Lung microvascular endothelial cell (primary cell): ENCODE results near the gene PRELID3B. TPM values are rescaled to one million over a fixed set of nuclear protein-coding genes. Genes with fewer than 3 reads are reported as not detected.
"Not testable (repeated sequence)": the region's sequence is repeated elsewhere in the genome, so short reads cannot be mapped to it uniquely, and the experiment has no call there.

ENCODE experiments used
- DNase-seq, 2 donors: peaks; one replicate each; pipeline versions ENCODE4 v3.0.0 to v3.0.0-alpha.2; 2010; ENCODE audit warnings: low read depth in 2 of 2
- total RNA-seq: library from RNA; depleted of rRNA; stranded (reverse); fragments of >200 nt; gene quantifications from 2 replicates; pipeline ENCODE4 v1.2.1, GENCODE V29; 2014

The PRELID3B gene
- total RNA-seq, 1 donor from 2014 or later: 86.5 TPM

DNA sequence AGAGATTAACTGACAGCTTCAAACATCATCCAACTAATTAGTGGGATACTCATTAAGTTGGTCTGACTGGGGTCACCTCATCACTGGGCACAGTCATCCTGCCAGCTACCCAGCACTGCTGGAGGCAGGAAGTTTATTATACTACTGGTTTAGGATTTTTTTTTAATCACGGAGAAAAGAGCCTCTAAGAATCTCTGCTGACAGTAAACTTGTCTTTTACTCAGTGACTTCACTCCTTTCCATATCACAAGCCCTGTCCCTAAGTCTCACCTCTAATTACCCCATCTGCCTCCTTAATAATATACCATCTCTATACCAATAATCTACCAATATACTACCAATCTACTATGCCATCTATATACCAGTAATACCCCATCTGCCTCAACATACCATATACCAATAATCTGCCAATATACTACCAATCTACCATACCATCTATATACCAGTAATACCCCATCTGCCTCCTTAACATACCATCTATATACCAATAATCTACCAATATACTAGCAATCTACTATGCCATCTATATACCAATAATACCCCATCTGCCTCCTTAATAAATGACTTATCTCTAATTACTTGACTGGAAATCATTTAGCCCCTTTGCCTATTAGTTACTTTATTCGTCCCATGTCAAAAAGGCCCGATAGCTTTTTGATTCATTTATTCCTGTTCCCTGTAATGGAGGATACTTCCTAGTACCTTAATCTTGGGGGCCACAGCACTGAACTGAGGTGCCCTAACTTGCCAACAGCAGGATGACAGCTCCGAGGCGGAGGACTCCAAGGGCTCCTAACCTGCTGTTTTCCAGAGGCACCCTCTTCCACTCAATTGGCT, 15.5 kb downstream of the PRELID3B start:
- DNase-seq: no peak

GRCh38 chr20:59025511-59025910, 17.1 kb downstream of the PRELID3B start:
- no peak for DNase-seq

DNA sequence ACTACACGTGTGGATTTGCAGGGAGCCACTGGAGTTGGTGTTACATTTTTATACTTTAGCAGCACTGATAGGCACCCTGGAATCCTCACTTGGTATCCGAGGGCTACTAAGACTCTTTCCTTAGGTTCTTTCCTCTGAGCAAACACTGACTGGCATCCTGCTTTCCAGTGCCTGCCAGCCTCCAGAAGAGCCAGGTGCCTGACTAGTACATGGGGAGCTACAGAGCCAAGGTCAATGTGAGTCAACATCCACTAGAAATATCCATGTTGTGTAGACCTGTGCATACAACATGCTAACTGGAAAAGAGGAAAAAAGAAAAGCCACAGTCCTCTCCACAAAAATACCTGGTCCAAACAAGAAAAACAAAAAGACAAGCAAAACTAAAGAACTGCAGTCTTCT, 17.5 kb downstream of the PRELID3B start:
- no peak for DNase-seq

- DNase-seq: no peak
Measured at GRCh38 chr20:59024111-59024530, 18.5 kb downstream of the PRELID3B start.

DNA sequence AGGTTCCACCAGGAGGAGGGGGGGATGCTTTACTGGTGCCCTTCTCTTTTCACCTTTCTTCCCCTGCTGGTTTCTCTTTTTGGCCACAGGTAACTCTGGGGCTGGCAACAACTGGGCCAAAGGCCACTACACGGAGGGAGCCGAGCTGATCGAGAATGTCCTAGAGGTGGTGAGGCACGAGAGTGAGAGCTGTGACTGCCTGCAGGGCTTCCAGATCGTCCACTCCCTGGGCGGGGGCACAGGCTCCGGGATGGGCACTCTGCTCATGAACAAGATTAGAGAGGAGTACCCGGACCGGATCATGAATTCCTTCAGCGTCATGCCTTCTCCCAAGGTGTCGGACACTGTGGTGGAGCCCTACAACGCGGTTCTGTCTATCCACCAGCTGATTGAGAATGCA, 19.0 kb downstream of the PRELID3B start:
- DNase-seq: no peak

- DNase-seq: no peak
Measured at GRCh38 chr20:59022754-59023153, 19.8 kb downstream of the PRELID3B start.

DNA sequence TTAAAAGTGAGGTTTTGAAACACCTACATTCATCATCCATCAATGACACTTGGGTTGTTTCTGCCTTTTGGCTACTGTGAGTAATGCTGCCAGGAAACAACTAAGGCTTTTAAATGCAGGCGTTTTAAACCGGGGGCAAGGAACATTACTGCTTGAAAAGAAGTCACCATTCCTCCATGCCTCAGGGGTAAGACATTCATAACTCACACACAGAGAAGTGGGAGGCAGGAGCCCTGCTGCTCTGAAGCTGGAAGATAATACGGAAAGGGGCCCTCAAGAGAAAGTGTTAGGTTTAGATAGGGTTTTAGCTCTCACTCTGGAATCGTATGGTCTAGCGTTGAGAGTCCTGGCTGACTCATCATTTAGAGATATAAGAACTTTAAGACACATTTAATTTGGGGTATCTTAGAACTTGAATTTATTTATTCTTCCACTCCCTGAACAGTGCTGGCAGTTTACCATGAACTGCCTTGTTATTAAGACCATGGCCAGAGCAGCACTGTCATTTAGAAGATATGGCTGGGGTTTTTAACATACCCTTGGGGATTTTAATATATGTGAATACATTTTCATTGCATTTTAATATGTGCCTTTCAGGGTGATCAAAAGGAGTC, 21.5 kb downstream of the PRELID3B start:
- peak in 1 of 2 donors; percentile 60 for DNase-seq

GRCh38 chr20:59019217-59019616, 23.4 kb downstream of the PRELID3B start, which contains the start of gene TUBB1:
TSS of gene TUBB1 (plus strand) at chr20:59019429. CDS start at chr20:59019523, 94 bp downstream.
- no peak for DNase-seq

DNA sequence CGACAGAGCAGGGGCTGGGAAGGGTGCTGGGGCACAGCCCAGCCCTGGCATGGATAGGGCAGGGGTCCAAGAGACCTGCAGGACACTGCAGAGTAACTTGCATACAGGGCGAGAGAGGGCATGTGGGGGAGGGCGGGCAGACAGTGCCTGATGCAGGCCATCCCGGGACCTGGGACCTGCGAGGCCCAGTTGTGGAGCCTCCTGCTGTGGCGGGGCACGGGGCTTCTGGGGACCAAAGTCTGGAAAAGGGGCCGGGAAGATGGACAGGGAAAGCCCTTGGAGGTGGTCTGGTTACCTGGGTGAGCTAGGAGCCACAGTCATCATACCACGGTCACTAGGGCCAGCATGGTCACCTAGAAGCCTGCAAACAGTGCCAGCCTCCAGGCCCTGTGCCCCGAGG, 23.8 kb downstream of the PRELID3B start:
- DNase-seq: no peak

DNA sequence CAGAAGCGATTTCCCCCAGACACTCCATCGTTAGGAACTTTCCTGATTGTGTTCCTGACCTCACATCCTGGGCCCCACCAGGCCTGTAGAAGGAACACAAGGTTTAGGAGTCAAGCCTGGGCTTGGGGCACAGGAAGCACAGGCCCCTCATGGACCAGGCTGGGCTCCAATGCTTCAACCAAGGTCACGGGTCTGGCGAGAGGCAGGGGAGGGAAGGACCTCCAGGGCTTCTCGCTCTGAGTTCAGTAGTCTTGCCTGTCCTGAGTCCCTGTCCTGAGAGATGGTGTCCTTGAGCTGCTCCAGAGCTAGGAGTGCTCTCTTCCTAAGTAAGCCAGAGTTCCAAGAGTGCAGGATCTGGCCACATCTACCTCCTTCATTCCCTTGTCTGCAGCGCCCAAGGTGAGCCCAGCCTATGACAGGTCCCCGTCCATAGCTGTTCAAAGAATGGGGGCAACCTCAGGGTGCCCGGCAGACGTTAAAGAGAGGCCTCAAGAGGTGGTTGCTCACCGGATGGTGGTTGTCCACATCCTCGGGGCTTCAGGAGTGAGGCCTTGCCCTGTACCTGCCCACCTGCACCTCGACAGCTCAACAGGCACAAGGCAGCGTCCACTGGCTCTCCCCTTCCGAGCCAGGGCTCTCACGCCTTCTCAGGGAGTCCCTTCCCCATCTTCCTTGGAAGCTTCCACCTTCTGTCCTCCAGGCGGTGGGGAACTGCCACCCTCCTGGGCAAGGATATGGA, 24.9 kb downstream of the PRELID3B start:
- no peak for DNase-seq

DNA sequence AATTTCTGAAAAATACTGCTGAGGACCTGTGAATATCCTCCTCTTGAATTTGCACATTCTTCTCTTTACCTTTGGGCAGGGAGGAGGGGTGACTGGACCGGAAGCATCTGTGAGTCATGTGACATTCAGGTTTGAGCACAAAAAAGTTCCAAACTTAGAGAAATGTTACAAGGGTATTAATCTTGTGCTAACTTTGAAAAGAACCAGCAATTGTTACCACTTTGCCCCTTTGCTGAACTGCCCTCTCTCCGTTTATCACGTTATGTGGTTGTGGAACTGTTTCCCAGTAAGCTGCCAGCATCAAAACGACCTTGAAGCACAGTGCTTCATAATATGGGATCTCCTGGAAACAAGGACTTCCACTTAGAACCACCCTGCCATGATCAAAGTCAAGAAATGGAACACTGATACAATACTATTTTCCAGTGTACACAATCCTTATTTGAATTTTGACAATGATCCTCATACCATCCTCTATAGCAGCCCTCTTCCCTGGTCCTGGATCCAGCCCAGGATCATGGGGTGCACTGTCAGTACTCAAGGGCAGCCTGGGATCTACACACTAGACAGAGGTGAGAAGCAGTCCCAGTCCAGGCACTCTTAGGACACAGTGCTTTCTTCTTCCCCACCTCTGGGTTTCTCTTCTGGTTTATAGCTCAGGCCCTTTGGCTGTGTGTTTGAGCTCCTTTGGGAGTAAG, 25.6 kb downstream of the PRELID3B start:
- DNase-seq: peak in 1 of 2 donors; percentile 33

DNA sequence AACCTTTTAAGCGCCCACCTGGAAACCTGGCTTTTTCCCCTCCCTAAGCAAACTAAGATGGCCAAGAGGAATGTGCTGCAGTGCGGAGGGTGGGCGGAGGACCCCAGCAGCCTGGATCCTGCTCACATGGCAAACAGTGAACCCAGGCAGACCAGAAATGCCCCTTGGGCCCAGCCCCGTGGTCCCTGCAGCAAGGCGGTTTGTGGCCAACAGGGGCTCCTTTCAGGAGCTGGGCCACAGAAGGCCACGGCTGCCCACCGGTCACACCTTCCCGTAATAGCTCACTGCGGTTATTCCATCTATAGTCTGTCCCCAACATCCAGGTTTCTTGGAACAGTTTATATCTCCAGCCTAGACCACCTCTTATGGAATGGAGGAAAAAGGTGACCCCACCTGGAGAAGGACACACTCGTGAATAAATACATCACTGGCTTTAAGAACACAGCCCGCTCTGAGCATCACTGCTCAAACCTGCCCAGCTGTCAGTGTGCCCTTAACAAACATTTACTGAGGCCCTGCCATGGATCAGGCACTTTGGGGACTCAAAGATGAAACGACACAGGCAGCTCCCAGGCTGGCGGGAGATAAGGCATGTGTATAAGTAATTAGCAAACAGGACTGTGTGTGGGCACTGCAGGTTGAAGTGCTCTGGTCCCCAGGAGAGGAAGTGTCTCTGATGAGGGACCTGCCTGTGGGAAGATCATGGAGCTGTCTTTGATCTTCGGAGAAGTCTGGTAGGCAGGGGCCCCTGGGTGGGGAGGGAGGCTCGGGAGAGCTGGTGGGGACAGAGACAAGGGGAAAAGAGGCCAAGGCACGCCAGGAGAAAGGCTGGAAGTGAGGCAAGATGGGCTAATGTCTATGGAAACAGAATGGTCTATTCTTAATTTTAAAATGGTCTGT, 26.5 kb downstream of the PRELID3B start:
- DNase-seq: no peak

GRCh38 chr20:59015411-59015810, 27.2 kb downstream of the PRELID3B start:
- DNase-seq: no peak

DNA sequence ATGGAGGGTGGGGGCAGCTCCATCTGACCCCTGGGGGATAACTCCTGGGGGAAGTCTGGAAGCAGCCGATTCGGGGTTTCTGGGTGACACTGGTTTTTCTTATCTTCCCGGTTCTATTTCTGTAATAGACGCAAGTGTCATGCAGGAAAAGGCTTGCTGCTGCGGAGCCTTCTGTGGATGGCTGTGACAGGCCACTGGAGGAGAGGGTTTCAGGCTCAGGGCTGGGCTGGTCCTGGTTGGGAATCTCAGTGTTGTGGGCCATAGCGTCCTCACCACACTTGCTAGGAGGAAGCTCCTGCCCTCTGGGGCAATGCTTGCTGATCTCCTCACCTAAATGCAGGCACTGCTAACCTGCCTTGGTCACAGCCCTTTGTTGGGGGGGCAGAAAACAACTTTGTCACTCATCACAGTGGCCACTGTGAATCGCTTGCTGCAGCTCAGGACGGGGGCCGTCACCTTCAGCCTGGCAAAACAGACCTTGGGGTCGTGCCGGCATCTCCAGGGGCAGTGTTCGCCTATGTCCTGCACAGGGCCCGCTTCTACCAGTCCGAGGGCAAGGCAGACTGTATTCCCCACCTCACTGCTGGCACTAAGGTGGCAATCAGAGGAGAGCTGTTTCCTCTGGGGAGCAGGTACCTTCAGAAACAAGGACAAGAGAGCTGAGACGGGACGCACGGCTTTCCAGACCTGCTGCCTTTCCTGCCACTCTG, 27.8 kb downstream of the PRELID3B start:
- DNase-seq: no peak

GRCh38 chr20:59013959-59014608, 28.5 kb downstream of the PRELID3B start:
- peak in 1 of 2 donors; percentile 50 for DNase-seq

DNA sequence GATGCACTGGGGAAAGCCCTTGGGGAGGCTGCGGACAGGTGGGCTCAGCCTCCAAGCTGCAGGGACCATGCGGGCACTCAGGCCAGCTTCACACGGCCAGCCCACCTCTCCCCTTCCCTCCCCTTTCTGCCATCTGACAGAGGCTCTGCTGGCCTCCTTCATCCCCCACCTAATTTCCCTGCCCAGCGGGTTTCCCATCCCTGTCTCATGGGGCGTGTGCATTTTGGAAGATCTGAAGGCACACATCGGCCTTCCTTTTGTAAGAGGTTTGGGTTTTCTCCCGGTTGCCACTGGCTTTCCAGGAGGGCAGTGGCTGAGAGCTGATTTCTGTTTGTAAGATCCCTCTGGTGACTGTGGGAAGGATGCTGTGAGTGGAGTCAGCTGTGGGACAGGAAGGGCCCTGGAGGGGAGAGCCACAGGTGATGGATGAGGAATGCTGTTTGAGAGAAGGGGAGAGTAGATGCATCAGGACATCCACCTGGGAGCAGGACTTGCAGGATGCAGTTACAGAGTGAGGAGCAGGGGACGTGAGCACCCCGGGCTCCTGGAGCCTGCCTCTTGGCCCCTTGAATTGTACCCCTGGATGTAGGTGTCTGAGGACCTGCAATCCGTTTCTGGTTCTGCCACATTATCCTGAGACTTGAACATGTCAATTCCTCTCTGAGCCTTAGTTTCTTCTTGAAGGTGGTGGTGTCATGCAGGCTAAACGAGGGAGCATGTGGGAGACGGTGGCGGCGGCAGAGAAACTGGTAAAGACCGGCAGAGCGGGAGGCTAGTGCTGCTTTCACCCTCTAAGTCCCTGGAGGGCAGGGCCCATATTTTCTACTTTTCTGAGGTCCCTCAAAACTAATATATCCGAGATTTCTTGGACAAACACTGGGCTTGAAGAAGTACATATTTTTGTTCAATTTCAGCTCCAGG, 29.3 kb downstream of the PRELID3B start:
- DNase-seq: no peak

- DNase-seq: not testable (repeated sequence)
Measured at GRCh38 chr20:59011874-59012157, 30.8 kb downstream of the PRELID3B start.
